ENCODE results near the gene MLKL.

Gene MLKL

GRCh38 chr16:74652249-74652648, 48.4 kb downstream of the MLKL start:
- no peak for DNase-seq (ENCODE audit: low read depth in 4 of 4, low spot score in 1 of 4)

GRCh38 chr16:74651841-74652240, 48.8 kb downstream of the MLKL start:
- DNase-seq (ENCODE audit: low read depth in 4 of 4, low spot score in 1 of 4), result no peak

- no peak for DNase-seq (ENCODE audit: low read depth in 4 of 4, low spot score in 1 of 4)
Observed at GRCh38 chr16:74650966-74651567, 49.6 kb downstream of the MLKL start.

- no peak for DNase-seq (ENCODE audit: low read depth in 4 of 4, low spot score in 1 of 4)
Observed at GRCh38 chr16:74649839-74650504, 50.7 kb downstream of the MLKL start.

- no peak for DNase-seq (ENCODE audit: low read depth in 4 of 4, low spot score in 1 of 4)
Observed at GRCh38 chr16:74641969-74642368, 58.7 kb downstream of the MLKL start.

DNA sequence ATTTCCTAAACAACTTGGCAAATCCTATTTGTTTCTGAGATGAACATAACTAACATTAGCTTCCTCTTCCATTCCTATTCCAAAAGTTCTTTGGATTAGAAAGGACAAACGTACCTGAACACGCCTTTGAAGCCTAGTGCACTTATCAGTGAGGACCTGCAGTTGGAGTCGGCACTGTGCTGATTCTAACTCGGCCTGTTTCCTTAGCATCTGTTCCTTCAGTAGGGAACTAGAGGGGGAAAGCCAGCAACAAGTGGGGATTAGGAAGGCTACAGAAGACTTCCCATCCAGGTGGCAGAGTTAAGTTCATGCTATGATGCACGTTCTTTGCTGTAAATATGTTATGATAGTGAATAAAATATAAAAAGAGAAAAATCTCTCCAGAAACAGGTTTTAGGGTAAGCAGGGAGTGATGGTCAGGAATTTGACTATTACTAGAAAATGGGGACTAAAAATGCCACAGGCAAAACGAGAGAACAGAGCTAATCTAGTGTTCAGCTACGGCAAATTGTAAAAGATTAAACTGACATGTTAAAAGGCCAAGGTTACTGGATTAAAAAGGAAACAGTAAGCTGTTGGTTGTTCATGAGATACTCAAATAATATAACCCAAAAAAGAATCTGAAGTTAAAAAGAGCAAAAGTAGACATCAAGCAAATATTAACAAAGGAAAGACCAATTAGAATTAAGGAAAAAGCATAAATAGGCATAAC, 62.8 kb downstream of the MLKL start:
- DNase-seq (ENCODE audit: low read depth in 4 of 4, low spot score in 1 of 4), result no peak

GRCh38 chr16:74635303-74635702, 65.4 kb downstream of the MLKL start:
- no peak for DNase-seq (ENCODE audit: low read depth in 4 of 4, low spot score in 1 of 4)

GRCh38 chr16:74633686-74634085, 67.0 kb downstream of the MLKL start:
- DNase-seq (ENCODE audit: low read depth in 4 of 4, low spot score in 1 of 4), result no peak

GRCh38 chr16:74627506-74628220, 73.0 kb downstream of the MLKL start:
- no peak for DNase-seq (ENCODE audit: low read depth in 4 of 4, low spot score in 1 of 4)

DNA sequence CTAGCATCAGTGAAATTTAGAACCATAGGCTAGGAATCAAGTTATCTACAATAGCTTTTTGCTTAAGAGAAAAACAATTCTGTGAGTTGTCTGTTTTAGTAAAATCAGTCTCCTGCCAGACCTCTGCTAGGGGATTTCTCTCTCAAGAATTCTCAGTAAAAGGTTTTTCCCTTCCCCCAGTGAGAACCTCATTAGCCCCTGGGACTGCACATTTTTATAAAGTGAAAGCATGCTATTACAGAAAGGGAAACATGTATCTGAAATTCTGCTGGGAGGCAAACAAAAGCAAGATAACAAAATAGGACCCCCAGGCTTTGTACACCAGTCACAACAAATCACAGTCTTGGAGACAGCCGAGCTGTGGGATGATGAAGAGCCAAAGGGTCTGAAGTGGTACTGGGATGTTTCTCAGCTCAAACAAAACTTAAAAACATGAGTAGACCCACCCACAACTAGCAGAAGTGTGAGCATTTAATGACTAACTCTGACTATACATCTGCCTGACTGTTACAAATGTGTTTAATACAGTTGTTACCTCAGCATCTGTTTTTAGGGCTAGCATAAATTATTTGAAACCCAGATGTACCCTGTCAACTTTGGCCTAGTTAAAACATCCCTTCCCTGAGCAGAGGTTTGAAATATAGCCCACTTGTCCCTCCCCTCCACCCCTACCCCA, 73.8 kb downstream of the MLKL start:
- no peak for DNase-seq (ENCODE audit: low read depth in 4 of 4, low spot score in 1 of 4)

GRCh38 chr16:74625500-74626350, 74.9 kb downstream of the MLKL start:
- DNase-seq (ENCODE audit: low read depth in 4 of 4, low spot score in 1 of 4), result no peak

- DNase-seq (ENCODE audit: low read depth in 4 of 4, low spot score in 1 of 4), result no peak
Observed at GRCh38 chr16:74623839-74624235, 76.8 kb downstream of the MLKL start.

- no peak for DNase-seq (ENCODE audit: low read depth in 4 of 4, low spot score in 1 of 4)
Observed at GRCh38 chr16:74623214-74623838, 77.3 kb downstream of the MLKL start.

GRCh38 chr16:74622005-74622404, 78.7 kb downstream of the MLKL start:
- no peak for DNase-seq (ENCODE audit: low read depth in 4 of 4, low spot score in 1 of 4)
